HG03139 (cell line): Measurements from ENCODE around the gene YIF1B.

ENCODE experiments used
- ATAC-seq: cut with Tn5 transposase; IDR thresholded peaks from one replicate; pipeline ENCODE4 v1.9.1; 2021; ENCODE audit not compliant: unreplicated experiment

Gene YIF1B

DNA sequence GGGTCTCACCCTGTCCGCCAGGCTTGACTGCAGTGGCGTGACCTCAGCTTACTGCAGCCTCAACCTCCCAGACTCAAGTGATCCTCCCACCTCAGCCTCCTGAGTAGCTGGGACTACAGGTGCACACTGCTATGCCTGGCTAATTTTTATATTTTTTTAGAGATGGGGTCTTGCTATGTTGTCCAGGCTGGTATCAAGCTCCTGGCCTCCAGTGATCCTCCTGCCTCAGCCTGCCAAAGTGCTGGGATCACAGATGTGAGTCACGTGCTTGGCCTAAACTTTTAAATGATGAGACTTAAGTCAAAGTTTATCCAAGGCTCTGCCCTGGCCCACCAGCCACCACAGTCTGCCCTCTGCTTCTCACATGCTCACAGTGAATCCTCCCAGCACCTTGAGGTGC, 9.5 kb downstream of the YIF1B start:
- ATAC-seq = no peak

- ATAC-seq = no peak
Observed at GRCh38 chr19:38304866-38305429, 10.8 kb downstream of the YIF1B start.

DNA sequence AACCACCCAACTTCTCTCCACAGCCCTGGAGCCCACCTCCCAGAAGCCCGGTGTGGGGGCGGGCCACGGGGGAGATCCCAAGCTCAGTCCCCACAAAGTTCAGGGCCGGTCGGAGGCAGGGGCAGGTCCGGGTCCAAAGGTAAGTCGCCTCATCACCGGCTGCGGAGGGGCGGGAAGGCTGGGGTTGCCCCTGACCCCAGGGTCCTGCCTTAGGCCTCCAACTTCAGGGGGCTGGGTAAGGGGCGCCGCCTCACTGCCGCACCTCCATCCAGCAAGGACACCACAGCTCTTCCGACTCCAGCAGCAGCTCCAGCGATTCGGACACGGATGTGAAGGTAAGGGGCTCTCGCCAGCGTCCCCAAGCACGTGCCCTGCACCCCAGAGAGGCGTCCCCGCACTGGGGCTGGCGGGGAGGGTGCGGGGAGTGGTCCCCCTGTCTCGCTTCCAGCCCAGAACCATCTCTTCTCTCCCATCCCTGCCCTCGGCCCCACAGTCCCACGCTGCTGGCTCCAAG, 11.3 kb downstream of the YIF1B start:
- ATAC-seq = no peak

DNA sequence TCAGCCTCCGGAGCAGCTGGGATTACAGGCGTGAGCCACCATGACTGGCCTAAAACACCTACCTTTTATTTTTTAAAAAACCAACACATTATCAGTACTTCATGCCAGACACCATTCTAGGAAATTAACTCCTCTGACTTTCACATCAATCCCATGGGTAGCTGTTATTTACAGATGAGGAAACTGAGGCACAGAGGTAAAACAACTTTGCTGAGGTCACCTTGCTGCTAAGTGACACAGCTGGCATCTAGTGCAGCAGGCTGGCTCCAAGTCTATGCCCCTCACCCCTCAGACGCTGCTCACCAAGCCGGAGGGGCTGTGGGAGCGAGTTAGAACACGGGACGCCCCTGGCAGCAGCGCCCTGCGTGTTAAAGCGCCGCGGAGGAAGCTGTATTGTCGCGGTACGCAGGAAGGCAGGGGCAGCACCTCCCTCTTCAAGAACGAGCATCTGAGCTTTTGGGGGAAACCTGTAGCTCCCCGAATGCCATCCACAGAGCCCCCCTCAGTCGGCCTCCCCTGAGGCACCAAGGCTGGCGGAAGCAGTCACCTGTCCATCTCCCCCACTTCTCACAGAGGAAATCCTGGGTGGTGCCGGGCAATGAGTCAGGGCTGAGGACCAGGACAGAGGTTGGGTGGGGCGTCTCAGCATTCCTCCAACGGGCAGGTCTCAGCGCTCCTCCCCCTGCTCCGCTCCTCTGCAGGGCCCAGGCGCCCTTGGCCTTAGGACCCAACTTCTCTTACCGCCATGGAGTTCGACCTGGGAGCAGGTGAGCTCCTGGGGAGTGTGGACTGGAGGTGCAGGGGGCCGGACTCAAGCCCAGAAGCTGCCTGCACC, 12.0 kb downstream of the YIF1B start, which contains the start of gene C19orf33:
Gene C19orf33 (plus strand): TSS at position 735 of the 835 bp plus-strand sequence. CDS start 11 bp downstream, at position 746.
- no peak for ATAC-seq

DNA sequence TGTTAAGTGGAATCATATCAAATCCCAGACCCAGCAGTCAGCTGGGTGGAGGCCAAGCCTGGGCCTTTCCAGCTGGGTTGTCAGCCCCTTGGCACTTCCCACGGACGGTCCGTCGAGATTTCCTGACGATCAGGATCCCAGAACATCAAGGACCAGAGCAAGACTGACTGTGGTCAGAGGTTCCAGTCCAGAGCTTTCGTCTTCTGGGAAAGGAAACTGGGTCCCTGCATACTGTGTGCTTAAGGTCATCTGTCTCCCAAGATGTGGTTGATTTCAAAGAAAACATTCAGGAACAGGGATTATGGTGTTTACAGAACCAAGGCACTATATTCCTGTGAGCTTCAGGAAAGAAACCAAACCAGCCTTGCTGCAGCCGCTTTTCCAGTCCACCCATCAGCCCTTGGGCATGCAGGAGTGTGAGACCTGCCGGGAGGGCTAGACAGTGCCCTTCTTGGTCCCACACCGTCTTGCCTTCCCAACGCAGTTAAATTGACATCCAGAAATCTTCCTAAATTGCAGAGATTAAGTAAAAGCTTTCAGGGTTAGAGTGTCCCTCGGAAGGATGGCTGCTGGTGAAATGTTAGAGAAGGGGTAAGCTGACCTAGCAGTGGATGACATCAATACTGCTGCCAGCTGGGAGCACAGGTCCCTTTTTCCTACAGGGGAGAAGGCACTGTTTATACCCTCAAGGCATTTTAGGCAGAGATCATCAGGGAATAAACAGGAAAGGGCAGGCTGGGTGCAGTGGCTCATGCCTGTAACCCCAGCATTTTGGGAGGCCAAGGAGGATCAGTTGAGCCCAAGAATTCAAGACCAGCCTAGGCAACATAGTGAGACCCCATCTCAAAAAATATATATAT, 16.7 kb downstream of the YIF1B start:
- ATAC-seq = no peak

- no peak for ATAC-seq
Observed at GRCh38 chr19:38294090-38294489, 21.7 kb downstream of the YIF1B start.

GRCh38 chr19:38293281-38293680, 22.5 kb downstream of the YIF1B start:
- ATAC-seq = no peak

GRCh38 chr19:38291855-38292254, 23.9 kb downstream of the YIF1B start:
- no peak for ATAC-seq

DNA sequence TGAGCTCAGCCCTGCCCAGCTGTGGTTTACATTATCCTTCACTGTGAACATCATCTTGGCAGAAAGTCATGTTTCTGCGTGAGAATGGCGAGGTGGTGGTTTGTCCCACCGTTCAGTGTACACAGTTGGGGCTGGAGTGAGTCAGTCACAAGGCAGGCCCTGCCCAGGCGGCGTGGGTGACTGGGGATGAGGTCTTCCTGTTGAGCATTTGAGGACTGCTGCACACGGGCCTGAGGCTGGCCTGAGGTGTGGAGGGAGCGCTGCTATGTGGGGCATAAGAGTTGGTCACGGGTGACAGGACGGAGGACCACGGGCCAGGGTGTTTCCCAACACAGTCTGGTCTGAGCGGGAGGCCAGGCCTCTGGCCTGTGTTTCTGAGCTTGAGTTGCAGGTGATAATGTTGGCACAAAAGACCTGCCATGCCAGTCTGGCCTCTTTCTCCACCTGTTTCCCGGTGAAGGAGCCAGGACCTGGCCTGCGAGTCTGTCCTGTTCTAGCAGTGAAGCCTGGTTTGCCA, 25.1 kb downstream of the YIF1B start:
- ATAC-seq = no peak

DNA sequence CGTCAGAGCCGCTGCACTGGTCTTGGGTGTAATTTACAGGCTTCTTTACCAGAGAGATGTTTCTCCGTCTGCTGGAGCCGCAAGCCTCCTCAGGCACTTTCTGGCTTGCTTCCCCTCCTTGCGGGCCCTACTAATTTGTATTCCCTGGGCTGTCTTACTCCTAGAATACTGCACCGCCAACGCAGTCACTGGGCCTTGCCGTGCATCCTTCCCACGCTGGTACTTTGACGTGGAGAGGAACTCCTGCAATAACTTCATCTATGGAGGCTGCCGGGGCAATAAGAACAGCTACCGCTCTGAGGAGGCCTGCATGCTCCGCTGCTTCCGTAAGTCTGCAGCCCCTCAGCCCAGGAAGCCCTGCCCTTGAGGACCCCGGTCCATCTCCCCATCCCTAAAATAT, 25.8 kb downstream of the YIF1B start:
- ATAC-seq = no peak

DNA sequence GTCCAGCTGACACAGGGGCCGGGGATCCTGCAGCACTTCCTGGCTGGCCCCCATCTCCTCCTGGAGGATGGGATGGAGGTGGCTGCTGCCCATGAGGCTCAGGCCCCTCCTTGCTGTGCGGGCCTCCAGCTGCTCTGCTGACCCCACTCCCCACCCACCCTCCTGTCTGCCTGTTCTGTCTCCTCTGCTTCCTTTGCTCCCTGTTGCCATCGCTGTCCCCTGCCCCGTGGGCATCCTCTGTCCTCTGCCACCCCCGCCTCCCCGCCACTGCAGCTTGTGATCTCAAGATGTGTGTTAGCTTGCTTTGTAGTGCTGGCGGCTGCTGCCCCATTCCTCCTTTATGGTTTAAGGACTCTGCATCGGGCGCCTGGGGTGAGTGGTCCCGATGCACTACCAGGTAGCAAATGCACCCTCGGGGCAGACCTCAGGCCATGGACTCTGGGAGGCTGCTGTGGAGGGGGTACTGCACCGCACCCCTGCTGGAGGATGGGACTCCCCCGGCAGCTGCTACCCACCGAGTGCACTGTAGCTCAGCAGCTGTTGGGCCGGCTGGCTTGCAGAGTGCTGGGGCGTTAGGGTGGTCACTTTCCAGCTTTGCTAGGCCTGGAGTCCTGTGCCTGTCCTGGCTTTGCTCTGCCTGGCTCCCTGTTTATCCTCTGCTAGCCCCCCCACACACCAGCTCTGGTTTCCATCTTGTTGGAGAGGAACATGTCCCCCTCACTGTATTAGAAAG, 27.5 kb downstream of the YIF1B start:
- ATAC-seq = no peak

- no peak for ATAC-seq
Observed at GRCh38 chr19:38287604-38288003, 28.1 kb downstream of the YIF1B start.

- ATAC-seq = no peak
Observed at GRCh38 chr19:38285567-38285966, 30.2 kb downstream of the YIF1B start.

GRCh38 chr19:38284422-38284821, 31.3 kb downstream of the YIF1B start:
- no peak for ATAC-seq

GRCh38 chr19:38283271-38283670, 32.5 kb downstream of the YIF1B start:
- ATAC-seq = no peak

- no peak for ATAC-seq
Observed at GRCh38 chr19:38281811-38282566, 33.8 kb downstream of the YIF1B start.

- no peak for ATAC-seq
Observed at GRCh38 chr19:38280030-38280921, 35.5 kb downstream of the YIF1B start.

GRCh38 chr19:38278751-38279150, 37.0 kb downstream of the YIF1B start:
- ATAC-seq = no peak
